HUES48 (cell line): Measurements from ENCODE around the gene CGB5.
"Not testable (repeated sequence)": the region's sequence is repeated elsewhere in the genome, so short reads cannot be mapped to it uniquely, and the experiment has no call there.

ENCODE experiments used
- H3K27ac ChIP-seq: one replicate; pipeline ENCODE4 v1.7.0; 2013; ENCODE audit warnings: low read depth, low read length, inconsistent platforms
- H3K27me3 ChIP-seq: 2 replicates; pipeline ENCODE4 v1.6.1; 2013; ENCODE audit warnings: mild to moderate bottlenecking, low read length; ENCODE audit not compliant: control insufficient read depth, insufficient read depth
- H3K36me3 ChIP-seq: 2 replicates; pipeline ENCODE4 v1.6.1; 2013; ENCODE audit warnings: low read length; ENCODE audit not compliant: control insufficient read depth, insufficient read depth
- H3K4me1 ChIP-seq: 2 replicates; pipeline ENCODE4 v1.6.1; 2013; ENCODE audit warnings: mild to moderate bottlenecking, low read length; ENCODE audit not compliant: control insufficient read depth, insufficient read depth
- H3K4me3 ChIP-seq: 2 replicates; pipeline ENCODE4 v1.5.1; 2013; ENCODE audit warnings: mild to moderate bottlenecking, low read depth, low read length
- H3K9ac ChIP-seq: 2 replicates; pipeline ENCODE4 v1.6.1; 2013; ENCODE audit warnings: mild to moderate bottlenecking, low read depth, low read length, moderate library complexity
- H3K9me3 ChIP-seq: 2 replicates; pipeline ENCODE4 v1.6.1; 2013; ENCODE audit warnings: low read length; ENCODE audit not compliant: control insufficient read depth, insufficient read depth

Gene CGB5

GRCh38 chr19:49074869-49075268, 31.2 kb downstream of the CGB5 start:
- peaks cover 42% of the 10 kb centered on the region for H3K27me3 ChIP-seq
- not testable (repeated sequence) for H3K9me3 ChIP-seq, H3K4me1 ChIP-seq, H3K36me3 ChIP-seq, H3K27ac ChIP-seq, H3K9ac ChIP-seq, H3K4me3 ChIP-seq

GRCh38 chr19:49080392-49080791, 36.7 kb downstream of the CGB5 start:
- Histone ChIP-seq H3K4me1 (no peaks in the 10 kb centered on the region), H3K27me3 (no peaks in the 10 kb centered on the region), H3K36me3 (no peaks in the 10 kb centered on the region), H3K9me3 (no peaks in the 10 kb centered on the region), H3K9ac (no peak overlapping the region), H3K4me3 (no peak overlapping the region), H3K27ac (no peak overlapping the region)

- Histone ChIP-seq H3K9me3 (no peaks in the 10 kb centered on the region), H3K4me1 (peaks cover 1% of the 10 kb centered on the region; the same call in 1 of the 2 replicates), H3K4me3 (no peak overlapping the region), H3K9ac (no peak overlapping the region), H3K27ac (no peak overlapping the region), H3K36me3 (no peaks in the 10 kb centered on the region; the same call in 1 of the 2 replicates), H3K27me3 (no peaks in the 10 kb centered on the region)
Observed at GRCh38 chr19:49081273-49081672, 37.6 kb downstream of the CGB5 start.

GRCh38 chr19:49084206-49085019, 40.8 kb downstream of the CGB5 start:
- peaks cover 2% of the 10 kb centered on the region; the same call in 1 of the 2 replicates for H3K4me1 ChIP-seq
- H3K36me3 ChIP-seq = peaks cover 20% of the 10 kb centered on the region
- peak overlapping the region; percentile 17; the same call in 1 of the 2 replicates for H3K9ac ChIP-seq
- H3K9me3 ChIP-seq = no peaks in the 10 kb centered on the region
- H3K4me3 ChIP-seq = peak overlapping the region; percentile 93
- no peaks in the 10 kb centered on the region for H3K27me3 ChIP-seq
- peak overlapping the region; percentile 91 for H3K27ac ChIP-seq

- Histone ChIP-seq H3K27ac (peak within 1 kb of the TSS; percentile 91), H3K36me3 (peaks cover 26% of the 10 kb centered on the region), H3K9me3 (no peaks in the 10 kb centered on the region), H3K9ac (peak within 1 kb of the TSS; percentile 91), H3K27me3 (no peaks in the 10 kb centered on the region), H3K4me3 (peak within 1 kb of the TSS; percentile 93), H3K4me1 (peaks cover 2% of the 10 kb centered on the region; the same call in 1 of the 2 replicates)
Observed at GRCh38 chr19:49085020-49085867, 41.6 kb downstream of the CGB5 start, which contains the start of gene SNRNP70. Gene SNRNP70, plus strand, starts transcription at chr19:49085451. Its CDS starts 964 bp downstream, at chr19:49086415.

GRCh38 chr19:49085868-49086232, 42.2 kb downstream of the CGB5 start:
- peak overlapping the region; percentile 91 for H3K9ac ChIP-seq
- H3K36me3 ChIP-seq = peaks cover 32% of the 10 kb centered on the region
- H3K27me3 ChIP-seq = no peaks in the 10 kb centered on the region
- H3K4me3 ChIP-seq = peak overlapping the region; percentile 93
- H3K9me3 ChIP-seq = no peaks in the 10 kb centered on the region
- peak overlapping the region; percentile 91 for H3K27ac ChIP-seq
- peaks cover 2% of the 10 kb centered on the region; the same call in 1 of the 2 replicates for H3K4me1 ChIP-seq

GRCh38 chr19:49086296-49086695, 42.6 kb downstream of the CGB5 start:
- Histone ChIP-seq H3K27me3 (no peaks in the 10 kb centered on the region), H3K4me1 (peaks cover 2% of the 10 kb centered on the region; the same call in 1 of the 2 replicates), H3K9me3 (no peaks in the 10 kb centered on the region), H3K36me3 (peaks cover 36% of the 10 kb centered on the region), H3K4me3 (peak overlapping the region; percentile 93), H3K27ac (no peak overlapping the region), H3K9ac (peak overlapping the region; percentile 91)

GRCh38 chr19:49091391-49092038, 47.9 kb downstream of the CGB5 start:
- no peak overlapping the region for H3K27ac ChIP-seq
- peaks cover 86% of the 10 kb centered on the region for H3K36me3 ChIP-seq
- H3K4me3 ChIP-seq = no peak overlapping the region
- H3K9me3 ChIP-seq = no peaks in the 10 kb centered on the region
- no peaks in the 10 kb centered on the region for H3K4me1 ChIP-seq
- no peak overlapping the region for H3K9ac ChIP-seq
- no peaks in the 10 kb centered on the region for H3K27me3 ChIP-seq

- Histone ChIP-seq H3K4me1 (no peaks in the 10 kb centered on the region), H3K9ac (no peak overlapping the region), H3K4me3 (no peak overlapping the region), H3K27ac (no peak overlapping the region), H3K9me3 (no peaks in the 10 kb centered on the region), H3K27me3 (no peaks in the 10 kb centered on the region), H3K36me3 (peaks cover 89% of the 10 kb centered on the region)
Observed at GRCh38 chr19:49092686-49093085, 49.0 kb downstream of the CGB5 start.
